ENCODE results near the gene ATP9B. TPM values are rescaled to one million over a fixed set of nuclear protein-coding genes. Genes with fewer than 3 reads are reported as not detected.

ATP9B gene
- total RNA-seq, 1 donor from 2014 or later, result 52.0 TPM

DNA sequence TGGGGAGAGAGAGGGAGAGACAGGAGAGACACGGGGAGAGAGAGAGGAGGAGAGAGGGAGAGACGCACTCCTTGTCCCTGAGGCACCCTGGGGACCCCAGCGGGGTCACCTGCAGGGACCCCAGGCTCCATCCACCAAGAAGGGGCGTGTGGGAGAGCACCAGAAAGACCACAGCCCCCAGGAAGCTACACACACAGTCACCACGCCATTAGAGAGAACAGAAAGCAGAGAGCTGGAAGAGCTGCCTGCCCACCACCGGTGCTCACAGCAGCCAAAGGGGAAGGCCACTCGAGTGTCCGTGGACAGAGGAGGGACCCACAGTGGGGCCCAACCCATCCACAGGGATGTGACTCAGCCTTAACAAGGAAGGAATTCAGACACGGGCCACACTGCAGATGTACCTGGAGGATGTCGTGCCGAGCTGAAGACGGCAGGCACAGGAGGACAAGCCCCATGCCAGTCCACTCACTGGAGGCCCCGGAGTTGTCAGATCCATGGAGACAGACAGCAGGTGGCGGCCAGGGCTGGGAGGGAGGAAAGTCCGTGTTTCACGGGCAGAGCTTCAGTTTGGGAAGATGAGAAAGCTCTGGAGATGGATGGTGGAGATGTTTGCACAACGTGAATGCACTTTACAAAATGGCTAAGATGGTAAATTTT, 315.1 kb downstream of the ATP9B start:
- Mint-ChIP-seq H3K36me3 (no peaks in the 10 kb centered on the region), H3K4me1 (peaks cover 3% of the 10 kb centered on the region), H3K4me3 (no peak overlapping the region), H3K27ac (peak overlapping the region; percentile 50), H3K27me3 (ENCODE audit: low read depth) (peaks cover 23% of the 10 kb centered on the region), H3K9me3 (no peaks in the 10 kb centered on the region)
- TF ChIP-seq, protein P1, sequence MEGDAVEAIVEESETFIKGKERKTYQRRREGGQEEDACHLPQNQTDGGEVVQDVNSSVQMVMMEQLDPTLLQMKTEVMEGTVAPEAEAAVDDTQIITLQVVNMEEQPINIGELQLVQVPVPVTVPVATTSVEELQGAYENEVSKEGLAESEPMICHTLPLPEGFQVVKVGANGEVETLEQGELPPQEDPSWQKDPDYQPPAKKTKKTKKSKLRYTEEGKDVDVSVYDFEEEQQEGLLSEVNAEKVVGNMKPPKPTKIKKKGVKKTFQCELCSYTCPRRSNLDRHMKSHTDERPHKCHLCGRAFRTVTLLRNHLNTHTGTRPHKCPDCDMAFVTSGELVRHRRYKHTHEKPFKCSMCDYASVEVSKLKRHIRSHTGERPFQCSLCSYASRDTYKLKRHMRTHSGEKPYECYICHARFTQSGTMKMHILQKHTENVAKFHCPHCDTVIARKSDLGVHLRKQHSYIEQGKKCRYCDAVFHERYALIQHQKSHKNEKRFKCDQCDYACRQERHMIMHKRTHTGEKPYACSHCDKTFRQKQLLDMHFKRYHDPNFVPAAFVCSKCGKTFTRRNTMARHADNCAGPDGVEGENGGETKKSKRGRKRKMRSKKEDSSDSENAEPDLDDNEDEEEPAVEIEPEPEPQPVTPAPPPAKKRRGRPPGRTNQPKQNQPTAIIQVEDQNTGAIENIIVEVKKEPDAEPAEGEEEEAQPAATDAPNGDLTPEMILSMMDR (IDR thresholded peaks at IDR 0.05; ENCODE audit: unreplicated experiment), result no peak
- no peak for DNase-seq (ENCODE audit: low spot score in 2 of 2, unreplicated experiment in 2 of 2)

DNA sequence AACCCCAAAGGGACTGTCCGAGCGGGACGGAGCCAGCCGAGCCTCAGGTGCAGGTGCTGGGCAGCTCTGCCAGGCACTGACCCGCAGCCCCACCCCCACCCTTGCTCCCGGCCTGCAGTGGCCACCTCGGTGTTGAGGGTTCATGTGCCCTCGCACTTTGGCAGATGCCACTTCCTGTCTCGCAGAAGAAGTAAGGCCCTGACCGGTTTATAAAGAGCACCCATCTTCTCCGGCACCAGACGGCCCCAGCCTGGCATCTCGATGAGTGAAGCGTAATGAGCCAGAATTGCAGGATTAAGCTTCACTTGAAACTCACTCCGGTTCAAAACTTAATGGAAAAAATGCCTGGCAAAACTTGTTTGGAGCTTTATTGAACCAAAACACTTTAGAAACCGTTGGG, 315.6 kb downstream of the ATP9B start:
- H3K9me3 Mint-ChIP-seq, result no peaks in the 10 kb centered on the region
- H3K27ac Mint-ChIP-seq, result no peak overlapping the region
- H3K4me1 Mint-ChIP-seq, result peaks cover 3% of the 10 kb centered on the region
- TF ChIP-seq, protein P1 (IDR thresholded peaks at IDR 0.05; ENCODE audit: unreplicated experiment), result no peak
- H3K4me3 Mint-ChIP-seq, result no peak overlapping the region
- H3K27me3 Mint-ChIP-seq (ENCODE audit: low read depth), result peaks cover 28% of the 10 kb centered on the region
- DNase-seq (ENCODE audit: low spot score in 2 of 2, unreplicated experiment in 2 of 2), result no peak
- no peaks in the 10 kb centered on the region for H3K36me3 Mint-ChIP-seq

DNA sequence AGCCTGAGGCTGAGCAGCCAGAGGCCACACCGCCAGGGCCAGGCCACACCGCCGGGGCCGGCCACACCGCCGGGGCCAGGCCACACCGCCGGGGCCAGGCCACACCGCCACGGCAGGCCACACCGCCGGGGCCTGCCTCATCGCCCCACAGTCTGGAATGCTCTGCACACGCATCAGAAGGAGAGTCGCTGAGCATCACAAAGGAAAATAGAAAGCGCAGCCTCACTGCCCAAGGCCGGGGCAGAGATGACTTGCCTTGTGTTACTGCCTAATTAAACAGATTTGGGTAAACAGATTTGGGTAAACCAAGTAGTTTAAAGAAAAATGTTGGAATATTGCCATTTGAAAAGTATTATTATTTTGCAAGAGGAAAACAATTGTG, 316.1 kb downstream of the ATP9B start:
- no peak overlapping the region for H3K27ac Mint-ChIP-seq
- H3K27me3 Mint-ChIP-seq (ENCODE audit: low read depth), result peaks cover 30% of the 10 kb centered on the region
- peaks cover 3% of the 10 kb centered on the region for H3K4me1 Mint-ChIP-seq
- no peak for DNase-seq (ENCODE audit: low spot score in 2 of 2, unreplicated experiment in 2 of 2)
- TF ChIP-seq, protein P1 (IDR thresholded peaks at IDR 0.05; ENCODE audit: unreplicated experiment), result no peak
- no peaks in the 10 kb centered on the region for H3K9me3 Mint-ChIP-seq
- no peaks in the 10 kb centered on the region for H3K36me3 Mint-ChIP-seq
- no peak overlapping the region for H3K4me3 Mint-ChIP-seq

DNA sequence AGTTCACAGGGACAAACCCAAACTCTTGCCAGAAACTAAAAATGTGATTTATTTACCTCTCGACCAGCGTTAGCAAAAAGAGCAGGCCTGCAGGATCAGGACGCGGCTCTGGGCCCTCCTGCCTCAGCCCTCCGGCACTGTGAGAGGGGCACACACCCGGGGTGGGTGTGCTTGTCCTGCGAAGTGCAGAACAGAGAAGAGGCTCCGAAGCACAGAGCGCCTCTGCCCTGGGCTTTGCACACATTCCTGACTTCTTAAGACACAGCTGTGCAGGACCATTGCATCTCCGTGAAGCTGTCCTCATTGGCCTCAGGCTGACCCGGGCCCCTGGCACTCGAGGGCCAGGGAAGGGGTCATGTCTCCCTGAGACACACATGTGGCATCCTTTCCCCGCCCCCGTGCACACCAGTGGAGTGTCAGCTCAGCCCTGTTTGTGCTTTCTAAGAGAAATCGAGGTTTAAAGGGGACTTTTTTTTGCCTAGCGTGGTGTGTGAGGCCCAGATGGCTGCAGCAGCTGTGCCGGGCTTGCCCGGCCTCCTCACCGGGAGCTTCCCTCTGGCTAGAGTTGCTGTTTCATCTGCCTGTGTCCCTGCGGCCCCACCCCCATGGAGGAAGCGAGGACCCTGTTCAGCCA, 316.6 kb downstream of the ATP9B start:
- peaks cover 35% of the 10 kb centered on the region for H3K27me3 Mint-ChIP-seq (ENCODE audit: low read depth)
- no peak overlapping the region for H3K4me3 Mint-ChIP-seq
- H3K36me3 Mint-ChIP-seq, result no peaks in the 10 kb centered on the region
- H3K9me3 Mint-ChIP-seq, result no peaks in the 10 kb centered on the region
- DNase-seq (ENCODE audit: low spot score in 2 of 2, unreplicated experiment in 2 of 2), result no peak
- peaks cover 3% of the 10 kb centered on the region for H3K4me1 Mint-ChIP-seq
- TF ChIP-seq, protein P1 (IDR thresholded peaks at IDR 0.05; ENCODE audit: unreplicated experiment), result no peak
- no peak overlapping the region for H3K27ac Mint-ChIP-seq

DNA sequence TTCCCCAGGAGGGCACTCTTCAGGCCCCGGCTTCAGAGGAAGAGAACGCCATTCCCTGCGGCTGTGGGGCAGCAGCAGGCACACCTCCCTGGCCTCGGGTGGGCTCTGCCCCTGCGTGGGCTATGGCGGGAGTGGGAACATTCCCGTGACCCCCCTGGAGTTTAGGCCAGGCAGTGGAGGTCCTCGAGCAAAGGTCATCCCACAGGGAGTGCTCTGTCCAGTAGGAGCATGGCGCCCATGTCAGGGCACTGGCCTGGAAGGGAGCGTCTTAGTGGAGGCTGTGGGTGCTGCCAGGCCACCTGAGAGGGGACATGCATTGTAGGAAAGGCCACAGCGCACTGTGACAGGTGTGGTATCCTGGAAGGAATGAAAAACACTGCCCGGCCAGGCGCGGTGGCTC, 317.4 kb downstream of the ATP9B start:
- Mint-ChIP-seq H3K9me3 (no peaks in the 10 kb centered on the region), H3K4me3 (no peak overlapping the region), H3K4me1 (peaks cover 3% of the 10 kb centered on the region), H3K27me3 (ENCODE audit: low read depth) (peaks cover 42% of the 10 kb centered on the region), H3K27ac (no peak overlapping the region), H3K36me3 (no peaks in the 10 kb centered on the region)
- TF ChIP-seq, protein P1 (IDR thresholded peaks at IDR 0.05; ENCODE audit: unreplicated experiment), result no peak
- DNase-seq (ENCODE audit: low spot score in 2 of 2, unreplicated experiment in 2 of 2), result no peak
